ENCODE measurements around the gene SYT1. TPM values are rescaled to one million over a fixed set of nuclear protein-coding genes. Genes with fewer than 3 reads are reported as not detected.

The SYT1 gene
- total RNA-seq, 4 donors from 2014 or later, result 1.1 to 3.7 (median 1.9) TPM

- no peak for TF ChIP-seq CTCF (IDR thresholded peaks at IDR 0.05; ENCODE audit: low read depth)
These were observed 559.6 kb downstream of the SYT1 start for GRCh38 chr12:79424109-79424721.

GRCh38 chr12:79426121-79426520, 561.5 kb downstream of the SYT1 start:
- TF ChIP-seq CTCF (IDR thresholded peaks at IDR 0.05; ENCODE audit: low read depth), result no peak

DNA sequence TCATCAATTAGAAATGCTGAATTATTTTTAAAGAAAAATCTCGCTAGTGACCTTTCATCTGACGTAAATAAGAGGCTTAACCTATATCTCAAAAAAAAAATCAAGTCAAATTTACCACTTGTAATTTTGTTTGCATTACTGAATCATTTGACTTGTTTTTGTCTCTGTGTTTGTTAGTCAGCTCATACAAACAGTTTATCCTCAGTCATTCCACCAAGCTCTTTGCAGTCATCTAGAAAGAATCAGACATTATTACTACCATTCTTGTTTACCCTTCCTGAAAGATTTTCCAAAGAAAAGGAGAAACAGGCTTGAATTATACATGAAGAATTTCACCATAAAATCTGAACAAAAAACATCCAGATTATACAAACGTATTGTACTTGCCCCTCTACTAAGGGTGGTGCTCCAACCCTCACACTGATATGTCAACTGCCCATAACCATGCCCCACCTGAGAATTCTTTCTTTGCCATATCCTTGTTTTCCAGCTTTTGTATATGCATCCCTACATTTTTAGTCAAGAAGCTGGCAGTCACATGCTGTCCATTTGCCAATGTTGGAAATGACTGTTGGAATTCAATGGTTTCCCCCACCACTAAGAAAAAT, 569.0 kb downstream of the SYT1 start:
- no peak for TF ChIP-seq CTCF (IDR thresholded peaks at IDR 0.05; ENCODE audit: low read depth)

DNA sequence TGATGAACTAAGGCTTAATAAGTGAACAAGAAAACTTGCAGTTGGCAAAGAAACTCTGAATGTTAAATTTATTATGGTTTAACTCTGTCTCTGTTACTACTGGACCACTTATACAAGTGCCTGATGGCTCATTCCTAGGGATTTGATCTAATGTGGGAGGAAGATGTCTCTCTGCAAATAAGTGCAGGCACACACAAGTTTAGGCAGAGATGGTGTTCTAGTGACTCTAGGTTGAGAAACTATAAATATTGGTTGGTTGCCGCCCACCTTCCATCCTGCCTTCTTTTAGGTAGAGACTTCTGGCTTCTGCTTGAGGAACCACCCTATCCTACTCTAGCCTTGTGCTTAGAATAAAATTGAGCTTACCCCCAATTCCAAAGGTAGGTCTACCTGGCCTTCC, 570.0 kb downstream of the SYT1 start:
- no peak for TF ChIP-seq CTCF (IDR thresholded peaks at IDR 0.05; ENCODE audit: low read depth)

- TF ChIP-seq CTCF (IDR thresholded peaks at IDR 0.05; ENCODE audit: low read depth), result no peak
These were observed 571.2 kb downstream of the SYT1 start for GRCh38 chr12:79435742-79436141.

GRCh38 chr12:79438480-79439174, 574.1 kb downstream of the SYT1 start:
- TF ChIP-seq CTCF (IDR thresholded peaks at IDR 0.05; ENCODE audit: low read depth), result no peak

DNA sequence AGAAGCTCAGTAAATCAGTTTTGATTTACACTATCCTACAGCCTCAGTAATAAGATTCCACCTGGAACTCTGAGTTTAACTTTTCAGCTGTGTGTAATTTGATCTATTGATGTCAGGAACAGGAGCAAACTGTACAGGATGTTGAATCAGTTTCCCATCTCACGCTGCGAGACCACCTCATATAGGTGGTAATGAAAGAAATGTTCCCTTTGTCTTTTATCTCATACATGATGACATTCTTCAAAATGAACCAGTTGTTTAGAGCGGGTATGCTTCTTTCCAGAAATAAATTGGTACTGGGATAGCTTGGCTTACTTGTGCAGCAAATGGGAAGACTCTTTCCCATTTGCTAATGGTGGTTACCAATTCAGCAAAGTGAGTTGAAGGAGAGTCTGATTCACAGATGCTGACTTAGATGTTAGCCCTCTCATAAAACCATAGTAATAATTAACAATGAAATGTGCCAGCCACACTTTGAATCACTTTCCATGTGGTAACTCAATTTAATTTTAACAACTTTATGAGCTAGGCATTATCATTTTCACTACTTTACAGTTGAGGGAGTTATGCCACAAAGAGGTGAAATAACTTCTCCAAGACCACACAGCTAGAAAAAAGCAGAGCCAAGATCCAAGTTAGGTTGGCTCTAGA, 574.7 kb downstream of the SYT1 start:
- no peak for TF ChIP-seq CTCF (IDR thresholded peaks at IDR 0.05; ENCODE audit: low read depth)
